Hepatocyte (in vitro differentiated cells): ENCODE results near the gene CECR2. TPM values are rescaled to one million over a fixed set of nuclear protein-coding genes. Genes with fewer than 3 reads are reported as not detected.

Source experiments
- DNase-seq: peaks from one replicate; pipeline ENCODE4 v3.0.0-alpha.2; 2016; ENCODE audit warnings: low spot score
- H2AFZ ChIP-seq: fragments of 200-600 bp; sonication (generic); 2 replicates; pipeline ENCODE4 v1.6.0; 2016; ENCODE audit warnings: antibody characterized with exemption, mild to moderate bottlenecking
- H3K27ac ChIP-seq: fragments of 200-600 bp; sonication (generic); 2 replicates; pipeline ENCODE4 v1.5.1; 2016; ENCODE audit warnings: mild to moderate bottlenecking
- H3K27me3 ChIP-seq: fragments of 200-600 bp; sonication (generic); 2 replicates; pipeline ENCODE4 v1.6.1; 2016
- H3K36me3 ChIP-seq: fragments of 200-600 bp; sonication (generic); replicated peaks from 2 replicates; pipeline ENCODE4 v1.5.1; 2016; ENCODE audit warnings: low read depth; ENCODE audit not compliant: insufficient read depth
- H3K4me1 ChIP-seq: fragments of 200-600 bp; sonication (generic); 2 replicates; pipeline ENCODE4 v1.5.1; 2016; ENCODE audit warnings: mild to moderate bottlenecking, moderate library complexity; ENCODE audit not compliant: insufficient read depth
- H3K4me2 ChIP-seq: fragments of 200-600 bp; sonication (generic); 2 replicates; pipeline ENCODE4 v1.6.0; 2016
- H3K4me3 ChIP-seq: fragments of 200-600 bp; sonication (generic); 2 replicates; pipeline ENCODE4 v1.5.1; 2016; ENCODE audit warnings: mild to moderate bottlenecking
- H3K79me2 ChIP-seq: fragments of 200-600 bp; sonication (generic); 2 replicates; pipeline ENCODE4 v1.6.0; 2017; ENCODE audit warnings: mild to moderate bottlenecking
- H3K9me2 ChIP-seq: fragments of 200-600 bp; sonication (generic); replicated peaks from 2 replicates; pipeline ENCODE4 v1.6.0; 2017; ENCODE audit warnings: mild to moderate bottlenecking; ENCODE audit not compliant: insufficient read depth
- H3K9me3 ChIP-seq: fragments of 200-600 bp; sonication (generic); 2 replicates; pipeline ENCODE4 v1.5.1; 2016; ENCODE audit warnings: low read depth, mild to moderate bottlenecking
- H4K20me1 ChIP-seq: fragments of 200-600 bp; sonication (generic); 2 replicates; pipeline ENCODE4 v1.6.0; 2016; ENCODE audit warnings: mild to moderate bottlenecking; ENCODE audit not compliant: insufficient read depth, poor library complexity, severe bottlenecking
- CTCF ChIP-seq: fragments of 200-600 bp; sonication (generic); IDR thresholded peaks from 2 replicates; pipeline ENCODE4 v1.5.1; 2016; ENCODE audit warnings: antibody characterized with exemption, mild to moderate bottlenecking; ENCODE audit not compliant: poor library complexity
- EZH2 ChIP-seq: fragments of 200-600 bp; sonication (generic); IDR thresholded peaks from 2 replicates; pipeline ENCODE4 v1.6.1; 2016; ENCODE audit warnings: antibody characterized with exemption, mild to moderate bottlenecking, borderline replicate concordance
- EZH2phosphoT487 ChIP-seq: fragments of 200-600 bp; sonication (generic); IDR thresholded peaks from one replicate; pipeline ENCODE4 v1.6.1; 2018; ENCODE audit warnings: antibody characterized with exemption, mild to moderate bottlenecking, low read depth, moderate library complexity; ENCODE audit not compliant: unreplicated experiment, severe bottlenecking
- WGBS: methylation state at CpG from one replicate; pipeline ENCODE4 v1.1.6; 2016; ENCODE audit warnings: low lambda C conversion rate; ENCODE audit errors: missing lambda C conversion rate; 5-methylcytosine and 5-hydroxymethylcytosine counted together
- polyA plus RNA-seq: library from polyadenylated mRNA; unstranded; fragments of >200 nt; fragmentation: Nextera tagmentation; extraction: Ambion mirVana; gene quantifications from 2 replicates; pipeline ENCODE4 v1.2.1, GENCODE V29; 2016
- total RNA-seq: library from RNA; depleted of rRNA; stranded (reverse); fragments of >200 nt; gene quantifications from 2 replicates; pipeline ENCODE4 v1.2.3, GENCODE V29; 2014

CECR2 gene
- total and polyA plus RNA-seq, 2 experiments from 2014 or later, result 2.2 to 3.6 TPM

GRCh38 chr22:17352798-17353197 lies 16.5 kb upstream of the CECR2 start:
- Histone ChIP-seq H3K36me3 (no peaks in the 10 kb centered on the region), H3K4me3 (no peak overlapping the region), H3K79me2 (no peaks in the 10 kb centered on the region), H4K20me1 (no peaks in the 10 kb centered on the region), H3K27ac (no peak overlapping the region), H2AFZ (no peak overlapping the region), H3K4me1 (no peaks in the 10 kb centered on the region), H3K9me3 (no peaks in the 10 kb centered on the region), H3K9me2 (no peaks in the 10 kb centered on the region), H3K4me2 (no peak overlapping the region), H3K27me3 (no peaks in the 10 kb centered on the region)
- 85% methylated on average over 4 of the region's 4 CpGs for WGBS
- TF ChIP-seq EZH2 (no peak), CTCF (no peak), EZH2phosphoT487 (no peak)
- DNase-seq, result no peak

- Histone ChIP-seq H3K9me3 (no peaks in the 10 kb centered on the region), H3K27ac (no peak overlapping the region), H4K20me1 (no peaks in the 10 kb centered on the region), H3K27me3 (no peaks in the 10 kb centered on the region), H3K4me2 (no peak overlapping the region), H3K79me2 (no peaks in the 10 kb centered on the region), H3K36me3 (no peaks in the 10 kb centered on the region), H3K4me1 (no peaks in the 10 kb centered on the region), H3K4me3 (no peak overlapping the region), H3K9me2 (no peaks in the 10 kb centered on the region), H2AFZ (no peak overlapping the region)
- 82% methylated on average over 2 of the region's 2 CpGs for WGBS
- no peak for DNase-seq
- TF ChIP-seq EZH2, result no peak
- TF ChIP-seq EZH2phosphoT487, result no peak
- no peak for TF ChIP-seq CTCF
Measured at GRCh38 chr22:17357688-17358087, 11.6 kb upstream of the CECR2 start.

- no peaks in the 10 kb centered on the region for H3K4me1 ChIP-seq
- no peaks in the 10 kb centered on the region for H3K36me3 ChIP-seq
- H3K4me2 ChIP-seq, result no peak overlapping the region
- no peak overlapping the region for H2AFZ ChIP-seq
- H3K27ac ChIP-seq, result no peak overlapping the region
- no peaks in the 10 kb centered on the region for H4K20me1 ChIP-seq
- no peak for DNase-seq
- no peaks in the 10 kb centered on the region for H3K9me3 ChIP-seq
- H3K4me3 ChIP-seq, result no peak overlapping the region
- 74% methylated on average over 9 of the region's 9 CpGs for WGBS
- H3K9me2 ChIP-seq, result no peaks in the 10 kb centered on the region
- H3K27me3 ChIP-seq, result no peaks in the 10 kb centered on the region
- TF ChIP-seq EZH2, result no peak
- no peak for TF ChIP-seq EZH2phosphoT487
- no peak for TF ChIP-seq CTCF
- no peaks in the 10 kb centered on the region for H3K79me2 ChIP-seq
Measured at GRCh38 chr22:17358415-17358814, 10.8 kb upstream of the CECR2 start.

- Histone ChIP-seq H3K9me3 (no peaks in the 10 kb centered on the region), H3K4me2 (no peak overlapping the region), H3K27ac (no peak overlapping the region), H4K20me1 (no peaks in the 10 kb centered on the region), H2AFZ (no peak overlapping the region), H3K79me2 (no peaks in the 10 kb centered on the region), H3K4me3 (no peak overlapping the region), H3K4me1 (no peaks in the 10 kb centered on the region), H3K9me2 (no peaks in the 10 kb centered on the region), H3K36me3 (no peaks in the 10 kb centered on the region), H3K27me3 (no peaks in the 10 kb centered on the region)
- no peak for DNase-seq
- WGBS, result 67% methylated on average over 4 of the region's 4 CpGs
- no peak for TF ChIP-seq EZH2phosphoT487
- TF ChIP-seq EZH2, result no peak
- TF ChIP-seq CTCF, result no peak
Measured at GRCh38 chr22:17359501-17359900, 9.8 kb upstream of the CECR2 start.
